ENCODE measurements around the gene SPON1.
"Not testable (repeated sequence)": the region's sequence is repeated elsewhere in the genome, so short reads cannot be mapped to it uniquely, and the experiment has no call there.

The SPON1 gene

DNA sequence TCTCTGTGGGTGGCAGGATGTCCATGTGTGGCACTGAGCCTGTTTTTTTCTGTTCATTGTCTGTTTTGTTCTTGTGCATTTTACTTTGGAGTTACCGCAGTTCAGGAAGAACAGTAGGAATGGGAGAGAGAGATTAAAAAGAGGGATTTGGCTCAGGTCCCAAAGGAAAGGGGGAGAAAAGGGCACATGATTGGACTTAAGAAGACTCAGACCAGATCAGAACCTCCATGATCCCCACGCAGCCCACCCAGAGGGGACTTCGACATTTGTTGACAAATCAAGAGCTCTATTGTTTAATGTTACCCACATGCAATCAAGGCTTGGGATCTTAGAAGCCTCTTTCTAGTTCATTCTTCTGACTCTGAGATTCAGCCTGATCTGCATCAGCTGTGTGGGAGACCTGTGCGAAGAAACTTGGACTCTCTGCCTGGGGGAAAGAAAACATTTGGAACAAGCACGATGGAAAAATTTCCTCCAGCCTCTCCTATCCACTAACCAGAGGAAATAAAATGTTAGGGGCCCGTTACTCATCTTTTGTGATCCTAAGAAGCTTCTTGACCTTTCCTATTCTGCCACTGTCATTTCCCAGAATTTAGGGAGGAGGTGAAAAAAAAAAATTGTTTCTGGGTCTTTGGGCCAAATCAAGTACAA, 119.2 kb downstream of the SPON1 start:
- no peak for DNase-seq (ENCODE audit: low read depth in 2 of 2)

DNA sequence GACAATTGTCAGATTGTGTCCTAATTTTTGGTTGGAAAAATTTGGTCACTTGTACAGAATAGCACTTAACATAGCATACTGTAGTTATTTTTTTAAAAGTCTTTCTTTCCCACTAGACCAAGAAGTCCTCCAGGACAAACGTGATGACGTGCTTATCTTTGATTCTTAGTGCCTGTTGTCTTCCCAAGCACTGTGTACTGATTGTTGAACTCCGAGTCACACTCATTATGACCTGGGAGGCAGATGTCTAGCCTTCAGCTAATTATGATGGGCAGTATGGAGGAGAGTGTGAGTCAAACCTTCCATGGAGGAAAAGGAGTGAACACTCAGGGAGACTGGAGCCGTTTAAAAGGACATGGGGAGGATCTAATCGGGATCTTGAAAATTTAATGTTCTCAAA, 119.8 kb downstream of the SPON1 start:
- no peak for DNase-seq (ENCODE audit: low read depth in 2 of 2)

DNA sequence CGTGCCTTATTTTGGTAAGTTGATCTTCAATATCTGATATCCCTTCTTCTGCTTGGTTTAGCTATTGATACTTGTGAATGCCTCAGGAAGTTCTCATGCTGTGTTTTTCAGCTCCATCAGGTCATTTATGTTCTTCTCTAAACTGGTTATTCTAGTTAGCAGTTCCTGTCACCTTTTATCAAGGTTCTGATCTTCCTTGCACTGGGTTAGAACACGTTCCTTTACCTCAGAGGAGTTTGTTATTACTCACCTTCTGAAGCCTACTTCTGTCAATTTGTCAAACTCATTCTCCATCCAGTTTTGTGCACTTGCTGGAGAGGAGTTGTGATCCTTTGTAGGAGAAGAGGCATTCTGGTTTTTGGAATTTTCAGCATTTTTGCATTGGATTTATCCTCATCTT, 126.3 kb downstream of the SPON1 start:
- not testable (repeated sequence) for DNase-seq (ENCODE audit: low read depth in 2 of 2)

DNA sequence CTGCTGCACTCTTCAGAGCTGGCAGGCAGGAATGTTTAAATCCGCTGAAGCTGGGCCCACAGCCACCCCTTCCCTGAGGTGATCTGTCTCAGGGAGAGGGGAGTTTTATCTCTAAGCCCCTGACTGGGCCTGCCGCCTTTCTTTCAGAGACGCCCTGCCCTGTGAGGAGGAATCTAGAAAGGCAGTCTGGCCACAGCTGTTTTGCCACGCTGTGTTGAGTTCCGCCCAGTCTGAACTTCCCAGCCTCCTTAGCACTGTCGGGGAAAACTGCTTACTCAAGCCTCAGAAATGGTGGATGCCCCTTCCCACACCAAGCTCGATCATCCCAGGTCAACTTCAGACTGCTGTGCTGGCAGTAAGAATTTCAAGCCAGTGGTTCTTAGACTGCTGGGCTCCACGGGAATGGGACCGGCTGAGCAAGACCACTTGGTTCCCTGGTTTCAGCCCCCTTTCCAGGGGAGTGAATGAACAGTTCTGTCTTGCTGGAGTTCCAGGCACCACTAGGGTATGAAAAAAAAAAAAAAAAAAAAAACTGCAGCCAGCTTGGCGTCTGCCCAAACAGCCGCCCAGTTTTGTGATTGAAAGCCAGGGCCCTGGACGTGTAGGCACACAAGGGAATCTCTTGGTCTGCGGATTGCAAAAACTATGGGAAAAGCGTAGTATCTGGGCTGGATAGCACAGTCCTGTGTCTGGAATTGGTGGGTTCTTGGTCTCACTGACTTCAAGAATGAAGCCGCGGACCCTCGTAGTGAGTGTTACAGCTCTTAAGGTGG, 127.4 kb downstream of the SPON1 start:
- no peak for DNase-seq (ENCODE audit: low read depth in 2 of 2)

DNA sequence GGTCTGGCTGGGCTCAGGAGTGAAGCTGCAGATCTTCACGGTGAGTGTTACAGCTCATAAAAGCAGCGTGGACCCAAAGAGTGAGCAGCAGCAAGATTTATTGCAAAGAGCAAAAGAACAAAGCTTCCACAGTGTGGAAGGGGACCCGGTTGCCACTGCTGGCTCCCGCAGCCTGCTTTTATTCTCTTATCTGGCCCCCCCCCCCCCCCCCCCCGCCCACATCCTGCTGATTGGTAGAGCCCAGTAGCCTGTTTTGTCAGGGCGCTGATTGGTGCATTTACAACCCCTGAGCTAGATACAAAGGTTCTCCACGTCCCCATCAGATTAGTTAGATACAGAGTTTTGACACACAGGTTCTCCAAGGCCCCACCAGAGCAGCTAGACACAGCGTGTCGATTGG, 128.1 kb downstream of the SPON1 start:
- DNase-seq (ENCODE audit: low read depth in 2 of 2), result not testable (repeated sequence)

- no peak for DNase-seq (ENCODE audit: low read depth in 2 of 2)
These were observed 130.5 kb downstream of the SPON1 start for GRCh38 chr11:14093065-14093464.

DNA sequence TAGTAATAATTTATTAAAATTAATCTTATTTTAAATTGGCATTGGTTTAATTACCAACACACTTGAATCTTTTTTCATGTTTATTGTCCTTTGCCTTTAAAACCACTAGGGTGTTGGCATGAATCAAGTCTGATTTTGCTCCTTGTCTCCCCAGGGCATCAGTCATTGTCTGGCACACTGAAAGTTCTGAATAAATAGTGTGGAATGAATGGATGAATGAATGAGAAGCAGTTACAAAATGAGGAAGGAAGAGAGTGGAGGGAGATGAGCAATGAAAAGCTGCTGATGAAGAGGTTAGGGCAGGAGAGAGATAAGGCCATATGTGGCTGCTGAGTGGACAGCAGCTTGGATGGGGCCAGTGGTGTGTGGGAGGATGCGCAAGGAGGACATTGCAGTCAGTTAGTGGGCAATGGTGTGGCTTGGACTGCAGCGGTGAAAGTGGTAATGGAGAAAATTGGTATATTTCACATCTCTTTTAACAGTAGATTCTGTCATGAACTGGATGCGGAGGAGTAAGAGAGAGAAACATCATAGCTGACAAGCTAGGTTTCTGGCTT, 132.0 kb downstream of the SPON1 start:
- DNase-seq (ENCODE audit: low read depth in 2 of 2), result no peak

DNA sequence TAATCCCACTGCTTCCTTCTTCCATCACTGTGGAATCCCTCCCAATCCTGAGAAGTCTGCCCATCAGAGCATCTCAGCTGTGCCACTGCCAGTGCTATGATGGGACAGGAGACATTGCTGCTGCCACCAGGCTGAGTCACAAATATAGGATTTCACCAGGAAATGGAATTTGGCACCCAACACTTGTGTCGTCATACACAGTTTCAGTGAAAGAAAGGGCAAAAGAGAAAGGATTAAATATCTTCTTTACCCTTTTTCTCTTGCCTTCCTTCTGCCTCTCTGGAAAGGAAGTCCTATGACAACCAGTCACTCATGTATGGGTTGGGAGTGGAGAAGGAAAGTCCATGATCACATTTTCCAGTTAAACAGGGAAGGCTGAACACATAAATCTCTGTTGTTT, 133.4 kb downstream of the SPON1 start:
- no peak for DNase-seq (ENCODE audit: low read depth in 2 of 2)

DNA sequence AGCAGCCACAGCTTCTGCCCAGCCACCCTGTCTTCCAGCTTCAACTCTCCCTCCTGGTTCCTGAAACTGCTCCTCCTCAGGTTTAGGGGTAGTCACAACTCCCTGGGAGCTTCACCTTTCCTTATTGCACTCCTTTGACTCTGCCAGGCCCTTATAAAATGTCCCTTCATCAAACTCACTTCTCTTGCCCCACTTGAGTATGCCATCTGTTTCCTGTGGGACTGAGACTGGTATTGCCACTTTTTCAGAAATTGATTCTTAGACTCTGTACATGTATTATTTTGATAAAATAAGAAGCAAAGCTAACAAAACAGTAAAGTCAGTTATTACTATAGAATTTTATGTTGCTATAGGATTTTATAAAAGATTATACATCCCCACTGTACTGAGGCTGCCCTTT, 134.1 kb downstream of the SPON1 start:
- DNase-seq (ENCODE audit: low read depth in 2 of 2), result no peak

GRCh38 chr11:14101388-14101787, 138.9 kb downstream of the SPON1 start:
- no peak for DNase-seq (ENCODE audit: low read depth in 2 of 2)

- DNase-seq (ENCODE audit: low read depth in 2 of 2), result no peak
These were observed 140.2 kb downstream of the SPON1 start for GRCh38 chr11:14102766-14103165.

DNA sequence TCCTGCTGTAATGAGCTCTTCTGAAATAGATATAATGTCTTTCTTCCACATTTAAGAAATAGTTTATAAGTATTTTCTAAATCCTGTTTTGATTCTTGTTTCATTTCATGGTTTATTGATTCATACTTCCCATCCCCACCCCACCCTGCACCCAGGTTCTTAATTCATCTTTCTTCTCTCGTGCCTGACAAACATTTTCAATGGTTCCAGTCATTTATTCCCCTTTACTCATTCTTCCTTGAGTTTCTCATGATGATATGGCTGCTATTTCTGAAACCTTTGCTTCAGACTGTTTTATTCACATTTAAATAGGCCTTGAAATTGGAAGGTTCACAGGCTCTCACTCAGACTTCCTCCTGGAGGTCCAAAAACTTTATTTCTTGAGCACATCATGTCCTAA, 142.9 kb downstream of the SPON1 start:
- DNase-seq (ENCODE audit: low read depth in 2 of 2), result no peak

DNA sequence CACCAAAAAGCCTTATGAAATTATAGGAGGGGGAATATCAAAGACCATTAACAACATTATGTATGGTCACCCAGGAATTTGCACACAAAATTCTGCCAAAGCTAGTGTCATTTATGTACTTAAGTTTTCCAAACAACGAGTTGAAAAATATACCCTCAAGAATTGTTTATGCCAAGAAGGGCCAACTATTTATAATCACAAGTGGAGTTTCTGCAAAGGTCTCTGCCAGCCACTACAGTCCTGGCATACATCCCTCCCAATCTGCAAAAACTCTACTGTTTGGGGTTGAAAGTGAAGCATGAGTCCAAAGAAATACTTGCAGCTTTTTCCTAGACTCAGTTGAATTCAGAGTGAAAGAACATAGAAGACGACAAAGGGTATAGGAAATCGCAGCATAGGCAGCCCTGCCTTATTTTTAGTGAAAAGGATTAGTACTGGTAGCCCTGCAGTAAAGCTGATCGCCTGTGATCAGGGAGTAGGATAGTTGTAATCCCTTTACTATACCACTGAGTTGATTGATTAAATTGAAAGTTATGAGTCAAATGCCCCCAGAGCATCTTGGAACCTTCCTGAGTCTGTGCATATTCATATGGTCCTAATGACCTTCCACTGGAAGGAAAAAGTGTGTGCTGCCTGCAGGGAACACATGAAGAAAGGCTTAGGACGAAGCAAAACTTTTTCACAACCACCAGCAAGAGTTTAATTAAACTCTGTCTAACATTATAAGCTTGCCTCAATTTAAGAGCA, 144.0 kb downstream of the SPON1 start:
- no peak for DNase-seq (ENCODE audit: low read depth in 2 of 2)

DNA sequence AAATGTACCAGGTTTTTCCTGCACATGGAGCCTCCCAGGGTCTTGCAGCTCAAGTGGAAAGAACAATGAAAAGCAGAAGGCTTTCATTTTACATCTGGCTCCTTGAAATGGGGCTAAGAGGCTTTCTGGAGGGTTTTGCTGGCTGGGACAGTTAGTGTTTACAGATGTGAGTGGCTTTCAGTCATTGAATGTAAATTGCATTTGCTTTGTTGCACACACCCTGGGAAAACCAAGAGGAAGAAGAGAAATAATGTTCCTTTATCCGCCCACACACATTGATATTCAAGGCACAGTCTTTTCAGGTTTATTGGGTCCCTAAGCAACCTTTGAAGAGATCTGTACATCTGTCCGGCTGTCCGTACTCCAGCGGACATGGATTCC, 144.5 kb downstream of the SPON1 start:
- no peak for DNase-seq (ENCODE audit: low read depth in 2 of 2)

DNA sequence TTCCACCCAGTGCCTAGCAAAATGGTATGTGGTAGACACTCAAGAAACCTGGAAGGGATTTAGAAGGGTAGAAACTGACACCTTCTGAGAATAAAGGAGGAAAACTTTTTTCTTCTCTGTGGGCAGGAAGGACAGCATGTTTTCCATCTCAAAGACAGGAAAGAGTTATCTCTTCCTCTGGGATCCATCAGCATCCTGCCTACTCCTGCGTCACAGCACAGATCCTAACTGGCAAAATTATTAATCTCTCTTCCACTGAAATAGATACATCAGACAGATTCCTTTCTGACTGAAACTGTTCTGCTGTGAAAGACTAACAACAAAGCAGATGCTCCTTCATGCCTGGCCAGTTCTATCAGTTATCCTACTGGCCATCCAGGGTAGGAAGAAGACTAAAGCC, 147.2 kb downstream of the SPON1 start:
- DNase-seq (ENCODE audit: low read depth in 2 of 2), result no peak

DNA sequence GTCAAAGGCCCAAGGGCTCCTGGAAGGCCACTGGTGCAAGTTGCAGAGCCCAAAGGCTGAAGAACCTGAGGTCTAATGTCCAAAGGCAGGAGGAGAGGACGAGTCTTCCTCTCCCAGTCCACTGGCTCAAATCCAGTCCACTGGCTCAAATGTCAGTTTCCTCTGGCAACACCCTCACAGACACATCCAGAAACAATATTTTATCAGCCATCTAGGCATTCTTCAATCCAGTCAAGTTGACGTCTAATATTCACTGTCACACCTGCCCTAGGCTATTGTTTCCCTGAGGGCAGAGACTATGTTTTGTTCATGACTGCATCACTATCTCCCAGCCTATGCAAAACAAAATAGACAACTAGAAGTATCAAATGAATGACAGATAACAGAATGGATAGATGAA, 148.1 kb downstream of the SPON1 start:
- DNase-seq (ENCODE audit: low read depth in 2 of 2), result no peak

DNA sequence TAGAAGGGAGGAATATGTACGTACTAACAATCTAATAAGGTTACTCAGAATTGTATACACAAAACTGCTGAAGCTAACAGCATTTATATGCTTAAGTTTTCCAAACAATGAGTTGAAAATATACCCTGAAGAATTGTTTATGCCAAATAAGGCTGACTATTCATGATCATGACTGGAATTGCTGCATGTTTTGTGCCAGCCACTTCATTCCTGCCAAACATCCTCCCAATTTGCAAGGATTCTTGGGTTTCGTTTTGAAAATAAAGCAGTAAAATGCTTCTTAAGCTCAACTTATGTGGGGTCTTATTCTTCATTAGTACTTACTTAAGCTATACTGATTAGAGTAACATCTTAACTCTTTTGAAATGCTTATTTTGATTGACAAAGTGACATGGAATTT, 149.0 kb downstream of the SPON1 start:
- DNase-seq (ENCODE audit: low read depth in 2 of 2), result no peak

GRCh38 chr11:14112721-14113120, 150.2 kb downstream of the SPON1 start:
- no peak for DNase-seq (ENCODE audit: low read depth in 2 of 2)

DNA sequence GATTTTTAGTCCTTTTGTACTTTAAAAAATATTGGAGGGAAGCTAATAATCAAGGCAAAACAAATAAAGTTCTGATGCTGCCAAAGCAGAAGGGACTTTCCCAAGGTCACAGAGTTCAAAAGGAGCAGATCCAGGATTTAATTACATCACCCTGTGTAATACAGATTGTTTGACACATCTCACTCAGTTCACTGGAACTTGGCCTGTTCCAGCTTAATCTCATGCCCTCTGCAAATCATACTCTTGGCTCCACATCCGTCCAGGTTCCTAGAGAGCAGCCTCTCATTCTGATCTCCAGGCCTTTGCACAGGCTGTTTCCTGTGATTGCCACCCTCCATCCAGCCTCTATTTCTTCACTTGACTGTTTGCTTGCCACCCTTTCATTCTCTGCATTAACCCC, 151.7 kb downstream of the SPON1 start:
- DNase-seq (ENCODE audit: low read depth in 2 of 2), result no peak

- no peak for DNase-seq (ENCODE audit: low read depth in 2 of 2)
These were observed 152.3 kb downstream of the SPON1 start for GRCh38 chr11:14114786-14115185.

GRCh38 chr11:14117632-14118031, 155.1 kb downstream of the SPON1 start:
- no peak for DNase-seq (ENCODE audit: low read depth in 2 of 2)

GRCh38 chr11:14118072-14118471, 155.5 kb downstream of the SPON1 start:
- no peak for DNase-seq (ENCODE audit: low read depth in 2 of 2)

- DNase-seq (ENCODE audit: low read depth in 2 of 2), result peak; percentile 5 to 21
These were observed 156.8 kb downstream of the SPON1 start for GRCh38 chr11:14119357-14119756.

Data from stimulated activated CD4-positive, alpha-beta T cell treated with anti-CD3 and anti-CD28 coated beads, Interleukin-15, amount 100 ng/mL, for 48 hours (primary cell).